SW480 (cell line): ENCODE results near the gene ENHO.

Experiments used
- DNase-seq: peaks from one replicate; pipeline ENCODE4 v3.0.0-alpha.2; 2016; ENCODE audit warnings: low spot score

ENHO gene

DNA sequence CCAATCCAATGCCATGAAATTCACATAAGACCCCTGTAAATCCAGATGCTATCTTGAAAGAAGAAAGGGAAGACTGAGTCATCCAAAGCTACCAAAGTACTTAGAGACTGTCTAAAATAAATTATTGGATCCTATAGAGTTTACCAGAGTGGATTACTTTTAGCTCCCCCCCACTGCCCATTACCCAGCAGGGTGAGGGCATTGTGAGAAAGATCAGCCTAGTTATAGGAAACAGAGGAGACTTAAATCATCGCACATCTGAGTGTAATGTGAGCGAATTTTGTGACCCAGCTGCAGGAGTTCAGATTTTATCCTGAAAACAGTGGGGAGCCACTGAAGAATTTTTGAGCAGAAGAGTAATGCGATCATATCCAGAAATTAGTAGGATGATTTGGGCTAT lies 1.6 kb upstream of the ENHO start:
- DNase-seq, result no peak

DNA sequence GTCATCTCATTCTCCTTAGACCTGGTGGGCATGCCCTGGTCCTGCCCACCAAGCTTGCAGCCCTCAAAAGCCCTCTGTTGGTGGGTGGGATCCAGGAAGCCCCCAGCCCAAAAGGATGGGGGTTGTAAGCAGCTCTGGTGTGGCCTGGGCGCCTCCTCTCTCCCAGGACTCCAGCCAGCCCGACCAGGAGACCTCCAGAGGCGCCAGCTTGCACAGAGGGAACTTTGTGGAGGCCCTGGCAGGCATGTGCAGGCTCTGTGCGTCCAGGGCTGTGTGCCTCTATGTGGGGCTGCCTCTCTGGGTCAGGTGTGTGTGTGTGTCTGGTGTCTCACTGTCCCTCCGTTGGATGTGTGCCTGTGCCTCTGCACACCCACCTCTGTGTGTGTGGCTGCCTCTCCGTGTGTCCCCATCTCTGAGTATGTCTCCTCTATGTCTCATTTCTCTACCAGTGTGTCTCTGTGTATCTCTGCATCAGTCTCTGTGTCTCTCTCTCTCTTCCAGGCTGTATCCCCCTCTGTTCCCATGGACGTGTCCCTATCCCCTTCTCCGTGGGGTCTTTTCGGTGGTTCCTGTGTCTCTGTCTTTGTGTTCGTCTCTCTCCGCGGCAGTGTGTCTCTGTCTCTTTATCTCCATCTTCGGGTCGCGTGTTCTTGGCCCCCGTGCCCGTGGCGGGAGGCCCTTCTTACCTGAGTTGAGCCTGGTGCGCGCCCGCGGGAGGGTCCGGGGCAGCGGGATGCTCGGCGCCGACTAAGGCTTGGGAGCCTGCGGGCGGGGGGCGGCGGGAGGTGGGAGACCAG lies 501 bp downstream of the ENHO start:
- no peak for DNase-seq

DNA sequence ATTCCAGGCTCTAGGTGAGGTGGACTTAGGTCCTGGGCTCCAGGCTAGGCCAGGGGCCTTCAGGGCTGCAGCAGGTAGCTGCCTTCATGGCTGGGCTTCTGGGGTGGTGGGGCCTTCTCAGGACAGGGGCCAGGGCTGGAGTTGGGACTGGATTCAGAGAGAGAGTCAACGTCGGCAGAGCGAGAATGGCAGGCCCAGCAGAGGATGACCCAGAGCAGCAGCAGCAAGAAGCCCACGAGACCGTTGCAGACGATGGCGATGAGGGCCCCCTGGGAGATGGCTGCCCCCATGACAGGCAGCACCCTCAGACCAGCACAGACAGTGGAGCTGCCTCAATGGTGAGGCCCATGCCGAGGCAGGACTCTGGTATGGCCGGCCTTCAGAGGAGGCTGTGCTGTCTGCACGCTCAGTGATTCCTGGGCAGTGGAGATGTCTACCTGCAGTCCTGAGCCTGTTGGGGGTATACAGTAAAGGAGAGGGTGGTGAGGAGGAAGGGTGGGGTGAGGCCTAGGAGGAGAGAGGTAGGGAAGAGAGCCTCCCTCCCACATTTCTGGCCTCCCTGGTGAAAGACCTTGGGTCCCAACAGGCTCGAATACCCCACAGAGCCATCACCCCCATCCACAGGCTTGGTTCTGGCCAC lies 1.3 kb downstream of the ENHO start:
- DNase-seq, result no peak

DNA sequence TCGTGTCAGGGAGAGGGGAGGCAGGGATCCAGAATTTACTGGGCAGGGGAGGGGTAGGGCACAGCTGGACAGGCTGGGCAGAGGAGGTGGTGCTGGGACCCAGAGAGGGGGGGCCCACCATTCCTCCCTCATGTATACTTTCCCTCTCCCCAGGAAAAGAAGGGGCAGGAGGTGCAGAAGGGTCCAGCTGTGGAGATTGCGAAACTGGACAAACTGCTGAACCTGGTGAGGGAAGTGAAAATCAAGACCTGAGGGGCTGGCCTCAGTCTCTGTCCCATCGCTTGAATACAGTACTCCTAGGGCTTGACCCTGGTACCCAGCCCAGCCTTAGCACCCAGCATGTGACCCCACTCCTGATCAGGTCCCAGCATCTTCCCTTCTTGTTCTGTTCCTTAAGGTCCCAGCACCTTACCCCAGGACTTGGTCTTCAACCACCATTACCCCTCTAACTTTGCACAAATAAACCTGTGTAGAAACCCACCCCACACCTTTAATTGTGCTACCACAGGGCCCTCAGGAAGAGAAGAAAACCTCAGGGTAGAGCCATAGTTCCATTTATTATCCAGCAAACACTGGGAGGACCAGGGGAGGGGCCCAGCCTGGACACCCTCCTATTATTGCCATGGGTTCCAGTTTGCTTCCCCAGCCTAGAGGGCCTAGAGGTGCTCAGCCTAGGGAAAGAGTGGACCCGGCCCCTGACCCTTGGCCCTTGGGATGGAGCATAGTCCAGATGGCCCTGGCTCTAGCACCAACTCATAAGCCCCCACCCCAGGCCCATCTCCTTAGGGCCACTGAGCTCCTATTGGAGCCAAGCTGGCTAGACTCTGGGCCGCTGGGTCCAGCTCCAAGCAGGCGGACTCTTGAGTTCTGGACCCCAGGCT lies 2.0 kb downstream of the ENHO start:
- no peak for DNase-seq

DNA sequence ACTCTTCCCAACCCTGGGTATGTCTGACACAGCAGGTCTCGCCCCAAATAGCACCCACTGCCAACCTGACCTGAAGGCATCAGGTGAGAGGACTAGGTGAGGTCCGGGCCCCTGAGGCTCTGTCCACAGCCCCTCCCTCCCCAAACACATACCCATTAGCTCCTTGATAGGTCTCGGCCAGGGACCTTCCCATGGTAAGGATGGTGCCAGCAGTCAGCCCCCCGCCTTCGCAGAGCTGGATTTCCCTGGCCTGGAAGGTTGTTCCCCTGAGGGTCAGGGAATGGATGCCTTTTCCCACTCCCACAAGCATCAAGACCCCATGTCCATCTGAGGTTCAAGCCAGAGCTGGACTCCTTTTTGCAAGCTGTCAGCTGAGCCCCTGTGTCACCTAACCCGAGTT lies 2.7 kb downstream of the ENHO start:
- DNase-seq, result no peak

DNA sequence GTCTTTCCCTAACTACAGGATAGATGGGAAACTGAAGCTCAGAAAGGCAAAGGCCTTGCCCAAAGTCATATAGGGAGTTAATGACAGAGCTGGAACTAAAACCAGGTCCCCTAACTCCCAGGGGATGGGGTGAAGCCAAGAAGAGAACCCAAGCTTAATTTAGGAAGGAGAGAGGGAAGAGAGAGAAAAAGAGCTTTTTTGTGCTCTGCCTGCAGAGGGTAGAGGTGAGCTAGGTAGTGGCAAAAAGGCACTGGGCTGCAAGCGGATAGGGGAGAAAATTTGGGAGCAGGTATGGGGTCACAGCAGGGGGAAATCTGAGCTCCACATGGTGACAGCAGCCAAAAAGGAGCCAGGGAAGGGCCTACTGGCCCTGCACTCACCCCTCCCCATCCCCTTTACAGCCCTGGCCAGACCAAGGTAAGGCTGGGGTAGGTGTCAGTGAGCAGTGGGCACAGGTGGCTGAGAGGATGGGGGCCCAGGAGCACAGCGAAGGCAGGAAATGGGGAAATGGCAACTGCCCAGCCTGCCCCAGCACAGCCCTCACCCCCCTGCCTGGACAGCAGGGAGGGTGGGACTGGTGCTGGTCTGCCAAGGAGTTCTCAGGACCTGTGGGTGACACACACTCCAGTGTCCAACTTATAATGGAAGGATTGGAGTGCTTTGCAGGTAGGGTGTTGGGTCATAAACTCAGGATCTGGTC lies 3.3 kb downstream of the ENHO start:
- no peak for DNase-seq

DNA sequence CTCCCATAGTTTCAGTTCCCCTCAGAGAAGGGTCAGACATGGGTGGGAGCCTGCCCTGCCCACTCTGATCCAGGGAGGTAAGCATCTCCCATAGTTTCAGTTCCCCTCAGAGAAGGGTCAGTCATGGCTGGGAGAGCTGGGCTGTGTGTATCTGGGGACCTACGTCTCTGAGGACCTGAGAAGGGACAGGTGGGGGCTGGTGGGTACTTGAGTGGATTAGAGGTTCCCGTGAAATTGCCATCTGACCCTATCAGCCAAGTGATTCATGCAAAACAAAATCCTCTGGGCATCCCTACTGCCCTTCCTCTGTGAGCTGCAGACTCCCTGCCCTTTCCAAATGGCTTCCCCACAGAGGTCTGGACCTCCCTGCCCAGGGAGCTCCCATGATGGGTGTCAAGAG lies 3.9 kb downstream of the ENHO start:
- no peak for DNase-seq

DNA sequence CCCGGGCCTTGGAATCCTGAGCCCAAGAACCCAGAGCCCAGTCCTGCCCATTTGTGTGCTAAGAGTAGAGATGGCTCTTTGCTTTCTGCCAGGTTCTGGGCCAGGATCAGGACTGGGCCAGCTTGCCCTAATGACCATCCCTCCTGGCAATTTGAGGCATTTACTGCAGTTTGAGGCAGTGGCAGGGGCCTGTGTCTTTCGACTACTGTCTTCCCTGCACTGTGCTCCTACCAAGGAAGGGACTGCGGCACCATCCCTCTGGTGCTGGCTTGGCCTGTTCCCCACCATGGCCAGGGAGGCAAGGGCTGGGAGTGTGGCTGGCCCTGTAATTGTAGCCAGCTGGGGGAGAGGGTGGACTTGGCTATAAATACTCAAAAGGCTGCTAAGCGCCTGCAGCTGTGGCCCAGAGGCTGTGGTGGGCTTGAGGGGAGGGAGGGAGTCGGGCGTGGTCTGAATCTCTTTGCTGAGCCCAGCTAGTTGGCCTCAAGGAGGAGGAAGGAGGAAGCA lies 4.6 kb downstream of the ENHO start:
- DNase-seq, result no peak

DNA sequence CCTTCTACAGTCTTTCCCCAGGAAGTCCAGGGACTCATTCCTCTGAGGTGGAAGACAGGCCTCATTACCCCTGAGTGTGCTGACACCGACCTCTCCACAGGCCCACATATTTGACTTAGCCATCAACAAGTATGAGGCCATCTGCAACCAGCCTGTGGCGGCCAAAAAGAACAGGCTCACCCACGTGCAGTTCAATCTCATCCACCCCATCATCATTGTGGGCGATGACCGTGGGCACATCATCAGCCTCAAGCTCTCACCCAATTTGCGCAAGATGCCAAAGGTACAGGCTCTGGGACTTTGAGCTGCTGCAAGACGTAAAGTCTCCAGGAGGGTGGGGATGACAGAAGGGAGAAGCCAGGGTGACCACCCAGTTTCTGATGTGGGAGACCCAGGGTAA lies 5.6 kb downstream of the ENHO start:
- DNase-seq, result no peak

DNA sequence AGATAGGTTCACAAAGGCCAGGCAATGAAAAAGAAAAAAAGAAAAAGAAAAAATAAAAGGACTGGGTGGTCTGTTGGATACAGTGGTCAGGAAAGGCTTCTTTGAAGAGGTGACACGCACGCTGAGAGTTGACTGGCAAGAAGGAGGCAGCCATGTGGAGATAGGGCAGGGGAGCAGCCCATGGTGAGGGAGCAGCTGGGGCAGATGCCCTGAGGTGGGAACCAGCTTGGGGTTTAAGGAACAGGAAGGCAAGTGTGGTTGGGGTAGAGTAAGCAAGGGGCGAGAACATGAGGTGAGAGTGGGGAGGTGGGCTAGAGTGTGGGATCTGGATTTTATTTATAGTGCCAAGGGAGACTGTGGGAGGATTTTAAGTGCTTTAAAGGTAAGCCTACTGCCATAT lies 6.8 kb downstream of the ENHO start:
- no peak for DNase-seq

DNA sequence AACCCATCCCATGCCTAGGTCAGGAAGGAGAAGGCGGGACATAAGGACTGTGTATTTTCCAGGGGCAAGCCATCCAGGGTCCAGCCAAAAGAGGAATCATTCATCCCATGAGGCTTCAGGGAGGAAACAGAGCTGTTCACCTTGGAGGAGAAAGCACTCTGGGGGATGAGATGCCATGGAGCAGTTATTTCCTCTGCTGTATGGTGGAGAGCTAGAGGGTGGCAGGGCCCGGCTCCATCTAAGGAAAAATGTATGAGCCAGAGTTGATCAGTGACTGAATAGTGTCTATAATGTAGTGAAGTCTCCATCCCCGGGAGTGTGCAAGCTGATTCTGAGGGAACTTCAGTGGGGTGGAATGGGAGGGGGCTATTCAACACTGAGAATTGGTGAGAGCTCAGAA lies 8.0 kb downstream of the ENHO start:
- DNase-seq, result no peak

DNA sequence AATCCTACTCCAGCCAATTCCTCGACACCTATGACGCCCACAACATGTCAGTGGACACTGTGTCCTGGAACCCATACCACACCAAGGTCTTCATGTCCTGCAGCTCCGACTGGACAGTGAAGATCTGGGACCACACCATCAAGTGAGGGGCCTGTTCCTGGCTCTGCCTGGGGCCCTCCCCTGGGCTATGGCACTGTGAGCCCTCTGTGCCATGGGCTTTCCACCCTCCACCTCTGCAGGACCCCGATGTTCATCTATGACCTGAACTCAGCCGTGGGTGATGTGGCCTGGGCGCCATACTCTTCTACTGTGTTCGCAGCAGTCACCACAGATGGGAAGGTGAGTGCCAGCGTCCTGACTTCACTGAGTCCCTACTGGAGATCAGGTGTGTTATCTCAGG lies 8.4 kb downstream of the ENHO start:
- no peak for DNase-seq

DNA sequence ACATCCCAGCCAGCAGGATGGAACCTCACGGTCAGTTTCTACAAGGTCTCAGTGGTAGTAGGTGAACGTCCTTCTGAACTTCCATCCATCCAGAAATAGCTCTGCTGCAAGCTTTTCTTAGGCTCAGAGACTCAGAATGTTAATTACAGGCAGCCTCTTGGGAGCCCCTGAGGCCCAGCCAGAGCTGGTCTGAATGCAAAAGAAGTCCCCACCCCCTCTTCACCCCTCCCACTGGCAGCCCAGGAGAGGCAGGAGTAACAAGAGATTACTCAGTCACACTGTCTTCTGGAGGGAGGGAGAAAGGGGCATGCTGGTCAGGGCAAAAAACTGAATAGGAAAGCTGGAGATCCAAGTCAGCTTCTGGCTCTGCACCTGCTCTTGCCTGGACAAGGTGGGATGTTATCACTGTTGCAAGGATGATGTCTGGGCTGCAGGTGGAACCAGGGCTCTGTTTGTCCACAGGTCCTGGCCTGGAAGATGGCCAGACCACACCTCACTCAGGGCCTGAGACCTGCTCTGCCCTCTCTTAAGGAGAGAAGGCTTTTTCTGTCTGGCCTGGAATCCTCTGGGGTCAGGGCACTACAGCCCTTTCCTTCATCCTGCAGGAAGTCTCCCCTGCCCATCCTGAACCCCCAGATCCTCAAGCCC lies 9.1 kb downstream of the ENHO start:
- no peak for DNase-seq

DNA sequence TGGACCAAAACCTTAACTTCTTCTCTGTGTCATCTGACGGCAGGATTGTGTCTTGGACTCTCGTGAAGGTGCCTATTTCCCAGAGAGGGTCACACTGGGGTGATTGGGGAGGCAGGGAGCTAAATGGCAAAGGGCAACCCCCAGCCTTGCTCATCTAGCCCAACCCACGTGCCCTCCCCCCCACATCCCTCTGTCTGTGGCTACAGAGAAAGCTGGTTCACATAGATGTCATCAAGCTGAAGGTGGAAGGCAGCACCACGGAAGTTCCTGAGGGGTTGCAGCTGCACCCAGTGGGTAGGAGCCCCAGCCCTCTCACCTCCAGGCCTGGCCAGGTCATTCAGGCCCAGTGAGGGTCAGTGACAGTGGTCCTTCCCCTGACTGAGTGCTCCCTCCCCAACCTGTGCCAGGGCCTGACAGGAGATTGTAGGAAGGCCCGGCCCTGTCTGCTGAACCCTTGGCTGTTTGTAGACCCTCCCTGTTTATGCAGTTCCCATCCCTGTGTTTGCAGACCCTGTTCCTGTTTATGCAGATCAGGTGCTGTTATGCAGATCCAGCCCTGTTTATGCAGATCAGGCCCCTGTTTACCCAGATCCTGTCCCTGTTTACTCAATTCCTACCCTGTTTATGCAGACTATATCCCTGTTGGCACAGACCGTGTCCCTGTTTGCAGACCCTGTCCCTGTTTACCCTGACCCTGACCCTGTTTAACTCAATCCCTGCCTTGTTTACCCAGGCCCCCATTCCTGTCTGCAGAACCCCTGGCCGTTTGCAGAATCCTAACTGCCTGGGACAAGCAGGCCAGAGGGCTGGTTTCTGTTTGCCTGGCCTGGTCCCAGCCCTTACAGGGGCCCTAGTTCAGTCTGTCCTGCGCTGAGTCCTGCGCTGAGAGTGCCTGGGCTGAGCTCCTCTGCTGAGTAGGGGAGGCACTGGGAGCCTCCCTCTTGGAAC lies 10.4 kb downstream of the ENHO start:
- DNase-seq, result no peak

DNA sequence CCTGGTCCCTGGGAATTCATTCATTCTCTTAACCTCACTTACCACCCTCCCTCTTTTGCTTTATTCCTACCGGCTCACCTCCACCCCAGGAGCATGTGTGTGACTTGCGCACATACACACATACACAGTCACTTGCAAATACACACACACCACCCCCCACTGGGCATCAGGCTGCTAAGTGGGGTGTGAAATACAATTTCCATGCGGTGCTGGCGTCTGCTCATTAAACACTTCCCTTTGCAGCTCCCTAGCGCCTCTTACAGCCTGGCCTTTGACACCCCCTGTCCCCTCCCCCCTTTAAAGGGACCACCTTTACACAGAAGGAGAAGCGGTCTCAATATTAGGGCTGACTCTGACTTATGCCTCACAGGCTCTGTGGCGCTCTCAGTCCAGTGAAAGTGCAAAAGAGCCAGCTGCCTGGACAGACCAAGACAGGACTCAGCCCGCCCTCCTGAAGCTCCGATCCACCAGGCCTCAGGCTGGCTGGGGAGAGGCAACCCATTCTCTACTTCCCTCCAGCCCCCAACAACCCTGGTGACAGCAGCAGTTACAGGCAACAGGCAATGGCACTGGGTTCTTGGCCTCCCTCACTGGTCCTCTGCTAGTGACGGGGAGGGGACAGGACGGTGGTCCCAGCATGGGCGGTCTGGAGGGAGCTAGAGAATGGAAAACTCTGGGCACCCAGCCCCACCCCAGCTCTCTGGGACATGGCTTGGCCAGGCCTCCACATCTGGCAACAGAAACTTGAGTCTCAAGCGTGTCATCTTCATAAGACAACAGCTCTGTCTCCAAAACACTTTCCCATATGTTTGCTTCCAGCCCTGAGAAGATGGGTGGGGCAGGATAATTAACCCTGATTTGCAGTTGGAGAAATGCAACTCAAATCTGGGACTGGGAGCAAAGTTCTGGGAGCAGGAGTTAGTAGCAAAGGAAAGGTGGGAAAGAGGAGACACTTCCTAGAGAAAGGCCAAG lies 12.0 kb downstream of the ENHO start:
- no peak for DNase-seq

DNA sequence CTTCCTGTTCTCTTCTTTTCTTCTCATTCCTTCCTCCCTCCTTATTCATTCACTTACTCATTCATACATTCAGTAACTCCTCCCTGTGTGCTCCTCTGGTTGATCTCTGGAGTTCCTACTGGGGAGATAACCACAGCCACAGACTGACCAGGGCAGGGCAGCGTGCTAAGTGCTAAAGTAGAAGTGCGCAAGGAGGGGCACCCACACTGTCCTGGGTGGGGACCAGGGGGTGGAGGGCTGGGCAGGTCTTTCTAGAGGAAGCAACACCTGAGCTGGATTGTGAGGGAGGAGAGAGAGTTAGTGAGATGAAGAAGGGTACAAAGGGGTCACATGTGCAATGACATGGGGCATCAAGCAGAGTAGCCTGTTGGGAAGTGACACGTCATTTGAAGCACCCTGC lies 13.8 kb downstream of the ENHO start:
- DNase-seq, result no peak

DNA sequence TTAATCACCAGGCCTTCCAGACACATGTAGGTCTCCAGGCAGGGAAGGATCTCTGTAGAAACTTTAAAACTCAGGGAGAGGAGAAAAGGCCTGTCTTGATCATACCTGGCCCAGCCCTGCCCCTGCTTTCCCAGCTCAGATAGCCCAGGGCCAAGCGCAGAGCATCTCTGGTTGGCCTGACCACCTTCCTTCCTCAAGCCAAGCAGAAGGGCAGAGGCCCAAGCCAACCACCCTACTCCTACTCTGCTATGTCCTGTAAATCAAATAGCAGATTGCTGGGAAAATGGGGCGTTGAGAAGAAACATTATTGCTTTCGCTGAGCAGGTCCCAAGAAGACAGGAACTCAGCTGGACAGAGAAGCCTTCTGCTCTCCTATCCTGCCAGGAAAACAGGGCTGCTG lies 14.3 kb downstream of the ENHO start:
- DNase-seq, result no peak

DNA sequence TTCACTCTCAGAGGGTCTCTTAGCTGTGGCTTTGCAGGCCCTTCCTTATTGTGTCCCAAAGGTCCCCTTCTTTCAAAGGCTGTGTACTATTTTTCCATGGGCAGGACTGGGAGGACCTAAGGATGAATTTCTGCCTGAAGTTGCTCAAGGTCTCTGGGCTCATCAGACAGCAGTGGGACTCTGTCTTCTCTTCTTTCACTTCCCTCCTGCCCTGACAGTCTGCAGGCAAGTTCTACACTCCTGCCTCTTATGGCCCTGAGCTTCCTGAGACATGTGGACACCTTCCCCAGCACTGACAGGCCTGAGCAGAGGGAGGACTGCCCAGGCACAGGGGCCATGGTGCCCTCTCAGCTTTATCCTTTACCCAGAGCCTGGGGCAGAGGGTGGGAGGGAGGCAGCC lies 14.8 kb downstream of the ENHO start:
- no peak for DNase-seq

DNA sequence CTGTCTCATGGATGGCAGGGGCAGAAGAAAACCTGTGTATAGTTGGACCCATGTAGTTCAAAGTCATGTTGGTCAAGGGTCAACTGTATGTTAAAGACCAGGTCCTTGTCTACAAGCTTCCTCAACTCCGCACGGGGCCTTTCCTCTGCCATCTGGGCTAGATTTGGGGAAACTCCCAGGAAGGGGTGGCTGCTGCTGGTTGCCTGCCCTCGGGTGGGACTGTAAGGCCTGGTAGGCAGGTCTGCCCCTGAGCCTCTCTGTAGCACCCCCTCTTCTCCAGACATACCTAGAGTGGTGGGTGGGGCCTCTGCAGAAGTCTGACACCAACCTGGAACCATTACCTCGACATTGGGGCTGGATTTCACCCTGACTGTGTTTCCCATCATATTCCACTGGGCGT lies 15.2 kb downstream of the ENHO start:
- DNase-seq, result no peak
